Adipose tissue (tissue), 3 donors: ENCODE results near the gene PTX4. TPM values are rescaled to one million over a fixed set of nuclear protein-coding genes. Genes with fewer than 3 reads are reported as not detected.
"Not testable (repeated sequence)": the region's sequence is repeated elsewhere in the genome, so short reads cannot be mapped to it uniquely, and the experiment has no call there.

Experiments used
- H3K27ac ChIP-seq: one replicate; pipeline ENCODE4 v1.5.1; 2013; ENCODE audit warnings: low read depth, low read length
- WGBS, 3 donors: extraction: QIAGEN DNeasy Blood & Tissue Kit; methylation state at CpG; one replicate each; pipeline ENCODE4 v1.1.7; 2013; 5-methylcytosine and 5-hydroxymethylcytosine counted together
- polyA plus RNA-seq, 3 donors: library from polyadenylated mRNA; stranded (reverse); fragments of 200-250 nt; gene quantifications; one replicate each; pipeline ENCODE4 v1.2.3, GENCODE V29; 2013
- donor health status: healthy with polysubstance abuse.
- donor health status: Bipolar disorder and iron deficiency.
- donor health status: healthy.

PTX4 gene
- polyA plus RNA-seq, 3 donors: 0.07 TPM; not detected in 2

DNA sequence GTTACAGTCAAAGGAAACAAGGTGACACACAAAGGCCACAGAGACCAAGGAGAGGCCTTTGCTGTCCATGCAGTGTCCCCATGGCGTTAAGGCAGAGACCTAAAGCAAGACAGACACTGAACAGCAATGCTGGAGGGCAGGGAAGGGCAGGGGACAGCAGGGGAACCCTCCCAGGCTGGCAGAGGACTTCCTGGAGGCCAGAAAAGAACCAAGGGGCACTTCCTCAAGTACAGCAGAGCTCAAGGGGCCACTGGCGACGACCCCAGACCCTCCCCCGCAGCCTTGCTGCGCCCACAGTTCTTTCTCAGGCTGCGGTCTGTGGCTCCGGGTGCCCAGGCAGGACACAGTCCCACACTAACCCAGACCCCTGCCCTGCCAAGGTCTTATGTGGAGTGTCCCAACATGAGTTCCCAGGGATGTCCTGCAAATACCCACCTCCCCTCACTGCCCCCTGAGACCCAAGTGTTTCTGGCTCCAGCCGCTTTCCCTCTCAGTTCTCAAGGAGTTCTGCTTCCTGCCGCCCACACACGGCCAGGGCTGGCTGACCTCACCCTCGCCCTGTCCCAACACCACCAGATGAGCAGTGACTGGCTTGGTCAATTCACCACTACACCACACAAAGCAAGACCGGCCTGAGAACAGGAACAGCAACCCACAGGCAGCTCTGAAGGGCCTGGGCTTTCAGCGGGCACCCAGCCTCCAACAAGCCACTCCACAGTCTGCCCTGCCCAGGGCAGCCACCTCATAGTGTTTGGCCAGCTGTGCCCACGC lies 18.1 kb downstream of the PTX4 start:
- no peak overlapping the region for H3K27ac ChIP-seq
- WGBS, 3 donors: 47 to 69% (median 53%) methylated on average over 14 of the region's 14 CpGs

GRCh38 chr16:1469693-1470201 lies 19.0 kb downstream of the PTX4 start:
- no peak overlapping the region for H3K27ac ChIP-seq
- 48 to 81% (median 58%) methylated on average over 20 of the region's 20 CpGs for WGBS, 3 donors

DNA sequence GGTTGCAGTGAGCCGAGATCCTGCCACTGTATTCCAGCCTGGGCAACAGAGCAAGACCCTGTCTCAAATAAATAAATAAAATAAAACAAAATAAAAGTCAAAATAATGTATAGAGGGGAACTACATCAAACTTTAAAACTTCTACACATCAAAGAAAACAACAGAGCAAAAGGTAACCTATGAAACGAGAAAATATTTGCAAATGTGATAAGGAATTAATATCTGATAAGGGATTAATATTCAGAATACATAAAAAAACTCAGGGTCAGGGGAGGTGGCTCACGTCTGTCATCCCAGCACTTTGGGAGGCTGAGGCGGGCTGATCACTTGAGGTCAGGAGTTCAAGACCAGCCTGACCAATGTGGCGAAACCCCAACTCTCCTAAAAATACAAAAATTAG lies 19.6 kb downstream of the PTX4 start:
- WGBS, 3 donors: 73 to 87% (median 86%) methylated on average over 5 of the region's 5 CpGs
- not testable (repeated sequence) for H3K27ac ChIP-seq

- H3K27ac ChIP-seq: no peak overlapping the region
- WGBS, 3 donors: 77 to 88% (median 78%) methylated on average over 22 of the region's 22 CpGs
Observed at GRCh38 chr16:1468426-1468810, 20.3 kb downstream of the PTX4 start.

DNA sequence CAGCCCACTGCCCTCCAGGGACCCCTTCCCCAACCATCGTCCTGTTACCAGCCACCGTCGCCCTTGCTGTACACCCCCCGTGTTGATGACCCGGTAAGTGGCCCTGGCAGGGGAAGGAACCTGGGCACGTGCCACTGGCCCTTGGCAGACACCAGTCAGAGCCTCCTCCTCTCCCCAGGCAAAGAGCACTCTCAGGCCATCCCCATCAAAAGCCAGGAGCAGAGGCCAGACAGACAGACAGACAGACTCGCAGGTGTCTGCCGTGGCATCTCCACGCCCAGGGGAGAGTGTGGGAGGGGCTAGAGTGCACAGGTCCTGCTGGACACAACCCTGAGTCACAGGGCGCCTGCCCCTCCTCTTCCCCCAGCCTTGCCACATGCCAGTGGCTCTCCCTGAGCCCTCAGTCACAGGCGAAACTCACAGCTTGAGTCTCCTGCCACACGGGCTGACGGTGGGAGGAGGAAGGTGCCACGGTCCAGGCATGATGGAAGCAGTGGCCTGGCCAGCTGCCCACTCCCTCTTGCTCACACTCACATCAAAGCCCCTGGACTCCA lies 21.7 kb downstream of the PTX4 start:
- H3K27ac ChIP-seq: no peak overlapping the region
- WGBS, 3 donors: 77 to 78% (median 78%) methylated on average over 14 of the region's 14 CpGs

DNA sequence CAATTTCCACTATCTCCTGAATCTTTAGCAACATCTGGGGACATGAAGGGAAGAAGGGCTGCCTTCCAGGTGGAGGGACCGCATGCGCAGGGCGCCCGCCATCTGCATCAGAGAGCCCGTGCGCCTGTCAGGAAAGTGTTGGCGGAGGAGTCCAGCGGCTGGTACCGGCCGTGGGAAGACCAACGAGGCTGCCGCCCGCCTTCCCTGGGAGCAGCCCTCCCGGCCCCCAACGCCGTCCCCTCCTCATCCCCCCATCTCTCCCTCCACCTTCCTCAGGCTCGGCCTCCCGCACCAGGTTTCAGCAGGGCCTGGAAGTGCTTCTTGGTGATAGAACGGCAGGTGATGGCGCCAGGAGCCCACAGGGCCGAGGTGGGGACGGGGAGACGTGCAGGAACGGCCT lies 22.7 kb downstream of the PTX4 start:
- no peak overlapping the region for H3K27ac ChIP-seq
- 91 to 93% (median 93%) methylated on average over 20 to 24 of the region's 24 CpGs for WGBS, 3 donors

DNA sequence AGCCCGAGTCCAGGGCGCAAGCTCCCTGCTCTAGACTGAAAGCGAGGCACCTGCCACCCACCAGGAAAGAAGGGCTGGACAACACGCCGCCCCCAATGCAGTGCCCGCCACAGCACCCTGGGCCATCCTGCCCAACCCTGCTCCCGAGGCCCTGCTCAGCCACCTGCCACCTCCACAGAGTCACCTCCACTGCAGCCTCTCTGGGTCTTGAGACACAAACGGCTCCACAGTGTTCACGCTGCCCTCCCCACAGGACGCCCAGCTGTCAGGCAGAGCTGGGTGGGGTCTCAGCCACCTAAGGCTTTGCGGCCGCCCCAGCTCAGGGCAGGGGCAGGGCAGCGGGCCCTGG lies 23.2 kb downstream of the PTX4 start:
- H3K27ac ChIP-seq: no peak overlapping the region
- 92 to 94% (median 93%) methylated on average over 7 to 13 of the region's 13 CpGs for WGBS, 3 donors

- WGBS, 3 donors: 91 to 95% (median 93%) methylated on average over 33 of the region's 33 CpGs
- H3K27ac ChIP-seq: no peak overlapping the region
Observed at GRCh38 chr16:1464894-1465566, 23.7 kb downstream of the PTX4 start.

- WGBS, 3 donors: 90 to 91% (median 91%) methylated on average over 37 to 41 of the region's 41 CpGs
- no peak overlapping the region for H3K27ac ChIP-seq
Observed at GRCh38 chr16:1464196-1464893, 24.4 kb downstream of the PTX4 start.

GRCh38 chr16:1461146-1461545 lies 27.6 kb downstream of the PTX4 start:
- no peak overlapping the region for H3K27ac ChIP-seq
- WGBS, 3 donors: 86 to 89% (median 87%) methylated on average over 22 to 24 of the region's 24 CpGs

GRCh38 chr16:1460602-1461138 lies 28.1 kb downstream of the PTX4 start:
- H3K27ac ChIP-seq: no peak overlapping the region
- WGBS, 3 donors: 91 to 93% (median 92%) methylated on average over 30 of the region's 30 CpGs

DNA sequence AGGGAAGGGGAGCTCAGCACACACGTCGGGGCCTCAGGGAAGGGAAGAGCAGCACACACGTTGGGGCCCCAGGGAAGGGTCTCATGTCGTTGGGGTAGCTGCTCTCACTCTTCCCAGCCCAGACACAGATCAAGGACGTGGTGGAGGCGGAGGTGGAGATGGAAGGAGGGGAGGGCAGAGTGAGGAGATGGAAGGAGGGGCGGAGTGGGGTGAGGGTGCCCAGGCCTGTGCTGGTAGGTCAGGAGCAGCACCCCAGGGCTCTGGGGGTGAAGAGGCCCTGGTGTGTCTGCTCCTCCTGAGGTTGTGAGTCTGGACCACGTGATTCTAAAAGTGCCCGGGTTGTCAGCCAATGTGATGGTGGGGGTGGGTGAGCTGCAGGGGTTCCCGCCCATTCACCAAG lies 28.8 kb downstream of the PTX4 start:
- 74 to 86% (median 84%) methylated on average over 7 to 10 of the region's 10 CpGs for WGBS, 3 donors
- H3K27ac ChIP-seq: no peak overlapping the region

GRCh38 chr16:1458977-1459341 lies 29.8 kb downstream of the PTX4 start:
- no peak overlapping the region for H3K27ac ChIP-seq
- WGBS, 3 donors: 62 to 75% (median 75%) methylated on average over 14 of the region's 14 CpGs

DNA sequence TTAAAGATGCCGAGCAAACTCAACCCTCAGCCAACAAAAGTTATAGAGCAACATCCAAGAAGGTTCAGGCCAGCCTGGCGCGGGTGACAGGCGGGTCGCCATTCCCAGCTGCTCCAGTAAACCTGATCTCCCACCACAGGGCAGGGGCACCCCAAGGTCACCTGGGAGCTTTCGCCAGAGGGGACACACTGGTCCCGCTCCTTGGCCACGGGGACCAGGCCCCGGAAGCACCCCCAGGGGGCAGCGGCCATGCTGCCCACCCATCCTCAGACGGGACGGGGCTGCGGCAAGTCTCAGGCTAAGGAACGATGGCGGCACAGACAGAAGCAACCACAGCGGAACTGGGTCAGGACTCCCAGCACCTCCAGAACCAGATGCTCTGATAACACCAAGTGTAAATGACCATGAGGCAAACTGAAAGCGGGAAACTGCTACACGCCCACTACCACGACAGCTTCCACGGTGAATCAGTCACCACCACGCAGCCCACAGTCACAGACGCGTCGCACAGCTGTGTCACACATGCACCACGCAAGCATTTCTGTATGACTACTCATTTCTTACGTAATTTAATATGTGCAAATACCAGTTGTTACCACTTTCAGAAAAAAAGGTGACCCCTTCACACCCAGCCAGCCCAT lies 30.3 kb downstream of the PTX4 start:
- WGBS, 3 donors: 87 to 93% (median 89%) methylated on average over 26 of the region's 26 CpGs
- no peak overlapping the region for H3K27ac ChIP-seq

GRCh38 chr16:1457489-1458245 lies 31.1 kb downstream of the PTX4 start:
- no peak overlapping the region for H3K27ac ChIP-seq
- 79 to 90% (median 84%) methylated on average over 42 of the region's 42 CpGs for WGBS, 3 donors

- WGBS, 3 donors: 85 to 93% (median 91%) methylated on average over 16 of the region's 16 CpGs
- H3K27ac ChIP-seq: no peak overlapping the region
Observed at GRCh38 chr16:1456951-1457350, 31.8 kb downstream of the PTX4 start.
